Activated T-cell treated with anti-CD3 and anti-CD28 coated beads, Interleukin-2, amount 50 U/mL, for 4 hours (primary cell): ENCODE measurements around the gene OSBPL9. TPM values are rescaled to one million over a fixed set of nuclear protein-coding genes. Genes with fewer than 3 reads are reported as not detected.

Experiments
- total RNA-seq, 3 donors: library from RNA; stranded (reverse); gene quantifications; one replicate each; pipeline ENCODE4 v1.2.1, GENCODE V29; 2021

Gene OSBPL9
- total RNA-seq, 3 donors from 2014 or later, result 29.6 to 31.9 (median 31.5) TPM

Other genes with a start within 250 kb of the OSBPL9 start
- 10 to 100 TPM; 39.7 to 51.8 (median 51.4) TPM for gene EPS15, start 97.8 kb upstream of the OSBPL9 start, total RNA-seq